Adrenal gland (tissue), 5 donors: ENCODE results near the gene RFX7.

Experiments
- POLR2A ChIP-seq, 2 donors: fragments of 450-650 bp; IDR thresholded peaks; one replicate each; pipeline ENCODE4 v1.6.1; 2017; ENCODE audit warnings: antibody characterized with exemption in 2 of 2, mild to moderate bottlenecking in 2 of 2, moderate library complexity in 1 of 2
- TF ChIP-seq, protein P1 (sequence below), 6 experiments: fragments of 450-650 bp in 4 of 6; fragments of 200-600 bp in 2 of 6; sonication (generic) in 1 of 6; IDR thresholded peaks; 1 replicate in 5 of 6; 2 replicates in 1 of 6; pipeline versions ENCODE4 v1.5.1 to v1.8.0; 2016 to 2021; ENCODE audit warnings: antibody characterized with exemption in 6 of 6, mild to moderate bottlenecking in 2 of 6, moderate library complexity in 1 of 6
- donor health status: DM: no; HTN: no; CAD: no.

DNA sequence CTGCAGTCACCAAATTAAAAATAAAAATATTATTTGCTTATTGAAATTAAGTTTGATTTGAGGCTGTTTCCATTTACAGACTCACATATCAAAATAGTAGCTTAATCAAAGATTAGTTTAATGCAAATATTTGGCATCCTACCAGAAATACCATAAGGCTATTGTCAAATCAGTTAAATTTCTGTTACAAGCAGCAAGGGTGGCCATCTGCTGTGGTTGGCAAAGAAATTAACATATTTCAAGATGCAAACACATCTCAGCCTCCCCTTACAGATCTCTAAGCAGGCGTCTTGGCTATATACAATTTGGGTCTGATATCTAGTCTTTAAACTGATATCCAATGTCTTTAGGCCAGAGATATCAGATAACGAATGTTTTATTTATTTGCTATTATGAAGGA is 167.0 kb downstream of the RFX7 start:
- TF ChIP-seq, protein P1, sequence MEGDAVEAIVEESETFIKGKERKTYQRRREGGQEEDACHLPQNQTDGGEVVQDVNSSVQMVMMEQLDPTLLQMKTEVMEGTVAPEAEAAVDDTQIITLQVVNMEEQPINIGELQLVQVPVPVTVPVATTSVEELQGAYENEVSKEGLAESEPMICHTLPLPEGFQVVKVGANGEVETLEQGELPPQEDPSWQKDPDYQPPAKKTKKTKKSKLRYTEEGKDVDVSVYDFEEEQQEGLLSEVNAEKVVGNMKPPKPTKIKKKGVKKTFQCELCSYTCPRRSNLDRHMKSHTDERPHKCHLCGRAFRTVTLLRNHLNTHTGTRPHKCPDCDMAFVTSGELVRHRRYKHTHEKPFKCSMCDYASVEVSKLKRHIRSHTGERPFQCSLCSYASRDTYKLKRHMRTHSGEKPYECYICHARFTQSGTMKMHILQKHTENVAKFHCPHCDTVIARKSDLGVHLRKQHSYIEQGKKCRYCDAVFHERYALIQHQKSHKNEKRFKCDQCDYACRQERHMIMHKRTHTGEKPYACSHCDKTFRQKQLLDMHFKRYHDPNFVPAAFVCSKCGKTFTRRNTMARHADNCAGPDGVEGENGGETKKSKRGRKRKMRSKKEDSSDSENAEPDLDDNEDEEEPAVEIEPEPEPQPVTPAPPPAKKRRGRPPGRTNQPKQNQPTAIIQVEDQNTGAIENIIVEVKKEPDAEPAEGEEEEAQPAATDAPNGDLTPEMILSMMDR (IDR thresholded peaks at IDR 0.05) = no peak
- TF ChIP-seq POLR2A (IDR thresholded peaks at IDR 0.05) = no peak
